K562 (cell line): ENCODE data around the gene SLC6A9. TPM values are rescaled to one million over a fixed set of nuclear protein-coding genes. Genes with fewer than 3 reads are reported as not detected.

Experiments
- ATAC-seq: fragments of 200-7000 bp; cut with Tn5 transposase; 3 replicates; pipeline ENCODE4 v1.9.1; 2020; ENCODE audit warnings: moderate library complexity
- BruUV-seq: library from RNA; stranded (reverse); fragments of 400-500 nt; replicated peaks from 2 replicates; lab custom pipeline; 2021; lab: Mats Ljungman, UMichigan
- CTCF ChIA-PET: fragments of 300-600 bp; formaldehyde crosslinking; extraction: SDS; loops from one replicate; lab custom pipeline; 2021; ENCODE audit warnings: low intra/inter-chr PET ratio; lab: Yijun Ruan, JAX
- POLR2A ChIA-PET: fragments of 300-600, 350-650 bp; sonication (Branson Sonifier 250); formaldehyde crosslinking; extraction: SDS; loops from one replicate; lab custom pipeline; 2021; ENCODE audit warnings: antibody characterized with exemption, inconsistent platforms; lab: Yijun Ruan, JAX
- DNase-seq, 4 experiments: peaks; one replicate each; pipeline versions ENCODE4 v3.0.0 to v3.0.0-alpha.2; 2011 to 2018; ENCODE audit warnings: low spot score in 3 of 4, mixed read lengths in 3 of 4; ENCODE audit errors: extremely low read depth in 1 of 4
- FAIRE-seq: peaks from 2 replicates; lab custom pipeline; 2011; peaks lifted over from hg19 to GRCh38; lab: Jason Lieb, UNC
- H2AFZ ChIP-seq: 2 replicates; pipeline ENCODE4 v1.6.0; 2011; ENCODE audit warnings: low read depth, low read length, control low read depth, inconsistent platforms
- H3K27ac ChIP-seq: fragments of 200-600 bp; 3 replicates; pipeline ENCODE4 v1.8.0; 2011; ENCODE audit warnings: low read depth, mild to moderate bottlenecking, control low read depth, inconsistent platforms, low read length, moderate library complexity, mixed read lengths; ENCODE audit errors: extremely low read depth
- H3K27me3 ChIP-seq, 2 experiments: fragments of 300-600 bp in 1 of 2; 2 replicates in 1 of 2; 3 replicates in 1 of 2; pipeline versions ENCODE4 v1.6.0 to v1.8.0; 2011; ENCODE audit warnings: inconsistent platforms in 2 of 2, low read length in 2 of 2, mild to moderate bottlenecking in 1 of 2, mixed read lengths in 1 of 2, moderate library complexity in 1 of 2; ENCODE audit not compliant: control insufficient read depth in 2 of 2, insufficient read depth in 2 of 2
- H3K36me3 ChIP-seq: fragments of 300-600 bp; 3 replicates; pipeline ENCODE4 v1.8.0; 2011; ENCODE audit warnings: mild to moderate bottlenecking, low read length, inconsistent platforms; ENCODE audit not compliant: control insufficient read depth, insufficient read depth
- H3K4me1 ChIP-seq, 2 experiments: fragments of 200-600 bp in 1 of 2; replicated peaks in 1 of 2; 2 replicates in 1 of 2; 3 replicates in 1 of 2; pipeline versions ENCODE4 v1.5.1 to v1.8.0; 2011; ENCODE audit warnings: inconsistent platforms in 2 of 2, low read length in 2 of 2, mild to moderate bottlenecking in 1 of 2, mixed read lengths in 1 of 2, moderate library complexity in 1 of 2; ENCODE audit not compliant: control insufficient read depth in 2 of 2, insufficient read depth in 2 of 2
- H3K4me2 ChIP-seq: 2 replicates; pipeline ENCODE4 v1.6.1; 2011; ENCODE audit warnings: low read length, control low read depth, inconsistent platforms, mixed read lengths; ENCODE audit not compliant: insufficient read depth
- H3K4me3 ChIP-seq: fragments of 200-600 bp; sonication (generic), shearing (Covaris generic); 2 replicates; pipeline ENCODE4 v1.5.1; 2016; ENCODE audit warnings: control low read depth, inconsistent platforms
- H3K79me2 ChIP-seq: fragments of 200-600 bp; 3 replicates; pipeline ENCODE4 v1.8.0; 2011; ENCODE audit warnings: low read length, inconsistent platforms; ENCODE audit not compliant: control insufficient read depth, insufficient read depth
- H3K9ac ChIP-seq, 2 experiments: 2 replicates each; pipeline versions ENCODE4 v1.6.0 to v1.6.1; 2011; ENCODE audit warnings: low read depth in 2 of 2, low read length in 2 of 2, control low read depth in 1 of 2, inconsistent platforms in 1 of 2, mild to moderate bottlenecking in 1 of 2, mixed read lengths in 1 of 2; ENCODE audit not compliant: insufficient read depth in 1 of 2
- H3K9me1 ChIP-seq: one replicate; pipeline ENCODE4 v1.6.0; 2011; ENCODE audit warnings: inconsistent platforms, mild to moderate bottlenecking, low read length, moderate library complexity; ENCODE audit not compliant: control insufficient read depth, insufficient read depth
- H3K9me3 ChIP-seq: replicated peaks from 2 replicates; pipeline ENCODE4 v1.5.1; 2011; ENCODE audit warnings: low read depth, low read length, inconsistent platforms; ENCODE audit not compliant: control insufficient read depth, insufficient read depth
- H4K20me1 ChIP-seq: replicated peaks from 2 replicates; pipeline ENCODE4 v1.6.1; 2011; ENCODE audit warnings: low read length, inconsistent platforms, mixed read lengths; ENCODE audit not compliant: control insufficient read depth, insufficient read depth
- BRD4 ChIP-seq: fragments of 200-600 bp; sonication (generic); IDR thresholded peaks from 2 replicates; pipeline ENCODE4 v1.6.1; 2017; ENCODE audit warnings: inconsistent platforms
- DLX4 ChIP-seq: fragments of 250-450 bp; sonication (Bioruptor Pico); IDR thresholded peaks from 2 replicates; pipeline ENCODE4 v1.6.1; 2021; ENCODE audit warnings: mild to moderate bottlenecking
- EP300 ChIP-seq: IDR thresholded peaks from 2 replicates; pipeline ENCODE4 v1.6.1; 2012; ENCODE audit warnings: low read length, improper control_type of control experiment
- HMGN3 ChIP-seq: IDR thresholded peaks from 2 replicates; pipeline ENCODE4 v1.6.1; 2011; ENCODE audit warnings: borderline replicate concordance, low read depth, mild to moderate bottlenecking, mixed read lengths, low read length; ENCODE audit not compliant: insufficient read length; ENCODE audit errors: extremely low read depth
- MAZ ChIP-seq, 2 experiments: fragments of 450-650 bp in 1 of 2; sonication (generic) in 1 of 2; formaldehyde crosslinking; IDR thresholded peaks in 1 of 2; conservative IDR thresholded peaks in 1 of 2; 2 replicates each; pipeline versions ENCODE4 v1.4.0 to v1.5.0; 2020; ENCODE audit warnings: mild to moderate bottlenecking in 1 of 2, missing genetic modification reagents in 1 of 2
- NFIX ChIP-seq: fragments of 250-450 bp; sonication (Bioruptor Pico); IDR thresholded peaks from 2 replicates; pipeline ENCODE4 v1.4.0; 2020; ENCODE audit warnings: low read depth, mild to moderate bottlenecking, moderate library complexity
- POLR2G ChIP-seq: fragments of 200-400 bp; formaldehyde crosslinking; IDR thresholded peaks from 2 replicates; pipeline ENCODE4 v1.6.1; 2017; ENCODE audit warnings: low read depth, mild to moderate bottlenecking, antibody characterized with exemption, low read length, moderate library complexity
- SIN3B ChIP-seq: fragments of 450-650 bp; IDR thresholded peaks from 2 replicates; pipeline ENCODE4 v1.6.1; 2017; ENCODE audit warnings: low read depth, mild to moderate bottlenecking, moderate library complexity
- SPI1 ChIP-seq: IDR thresholded peaks from 2 replicates; pipeline ENCODE4 v1.6.1; 2011; ENCODE audit warnings: low read depth, low read length, control low read depth, borderline replicate concordance
- TAF9B ChIP-seq: fragments of 450-650 bp; IDR thresholded peaks from 2 replicates; pipeline ENCODE4 v1.6.1; 2018; ENCODE audit warnings: mild to moderate bottlenecking; ENCODE audit not compliant: partially characterized antibody
- ZFP30 ChIP-seq: fragments of 250-450 bp; sonication (Bioruptor Pico); IDR thresholded peaks from 2 replicates; pipeline ENCODE4 v1.8.0; 2022; ENCODE audit warnings: moderate library complexity, mild to moderate bottlenecking, inconsistent platforms, borderline replicate concordance
- ZFX ChIP-seq: sonication (generic); formaldehyde crosslinking; IDR thresholded peaks from 2 replicates; pipeline ENCODE4 v1.8.0; 2022; ENCODE audit warnings: mild to moderate bottlenecking, missing genetic modification reagents, moderate library complexity
- ZNF197 ChIP-seq: fragments of 200-800 bp; sonication (Bioruptor generic); IDR thresholded peaks from 2 replicates; pipeline ENCODE4 v1.6.1; 2016; ENCODE audit warnings: low read depth, missing genetic modification characterization, missing compliant biosample characterization
- ZNF586 ChIP-seq: fragments of 450-650 bp; formaldehyde crosslinking; conservative IDR thresholded peaks from 2 replicates; pipeline ENCODE4 v1.4.0; 2020; ENCODE audit warnings: mild to moderate bottlenecking, moderate library complexity
- ZNF696 ChIP-seq: fragments of 250-450 bp; sonication (Bioruptor Pico); conservative IDR thresholded peaks from 2 replicates; pipeline ENCODE4 v1.4.0; 2020; ENCODE audit warnings: mild to moderate bottlenecking, moderate library complexity
- ZNF785 ChIP-seq: fragments of 250-450 bp; sonication (Bioruptor Pico); IDR thresholded peaks from 2 replicates; pipeline ENCODE4 v1.4.0; 2020; ENCODE audit warnings: mild to moderate bottlenecking
- WGBS: fragments of 100-300 bp; shearing (Covaris generic); methylation state at CpG from one replicate; pipeline ENCODE4 v1.1.6; 2016; ENCODE audit warnings: low coverage, mixed read lengths; ENCODE audit not compliant: insufficient coverage; ENCODE audit errors: missing lambda C conversion rate; 5-methylcytosine and 5-hydroxymethylcytosine counted together
- in situ Hi-C: fragments of 300-500 bp; cut with MboI; formaldehyde crosslinking; loops from 4 replicates; pipeline ENCODE4 v1.15.0; 2018; ENCODE audit warnings: inconsistent platforms, mixed read lengths
- intact Hi-C: fragments of 100-400 bp; cut with micrococcal nuclease; formaldehyde crosslinking; loops from 2 replicates; pipeline ENCODE4 v1.14.2; 2022
- polyA plus RNA-seq, 8 experiments: library from polyadenylated mRNA; depleted of rRNA in 4 of 8; stranded (reverse) in 5 of 8; unstranded in 3 of 8; fragments of >200 nt; fragmentation: Nextera tagmentation in 2 of 8; fragmentation: Illumina TruSeq in 1 of 8; extraction: Ambion mirVana in 2 of 8; extraction: Trizol in 1 of 8; gene quantifications; 2 replicates each; pipeline versions ENCODE4 v1.2.1 to v1.2.3, GENCODE V29; 2011 to 2014; ENCODE audit warnings: inconsistent platforms in 1 of 8, missing spikeins in 1 of 8
- total RNA-seq, 7 experiments: library from RNA; depleted of rRNA in 6 of 7; stranded (reverse); fragments of >200 nt in 6 of 7; fragmentation: Illumina TruSeq in 2 of 7; extraction: Trizol in 2 of 7; gene quantifications; 2 replicates each; pipeline versions ENCODE4 v1.2.1 to v1.2.3, GENCODE V29; 2011 to 2021; ENCODE audit warnings: low replicate concordance in 1 of 7

SLC6A9 gene
- total and polyA plus RNA-seq, 9 of the 15 experiments (the other 6 are each of a cell fraction or from before 2014, with no cell fraction given): 0.17 to 18.7 (median 2.9) TPM

DNA sequence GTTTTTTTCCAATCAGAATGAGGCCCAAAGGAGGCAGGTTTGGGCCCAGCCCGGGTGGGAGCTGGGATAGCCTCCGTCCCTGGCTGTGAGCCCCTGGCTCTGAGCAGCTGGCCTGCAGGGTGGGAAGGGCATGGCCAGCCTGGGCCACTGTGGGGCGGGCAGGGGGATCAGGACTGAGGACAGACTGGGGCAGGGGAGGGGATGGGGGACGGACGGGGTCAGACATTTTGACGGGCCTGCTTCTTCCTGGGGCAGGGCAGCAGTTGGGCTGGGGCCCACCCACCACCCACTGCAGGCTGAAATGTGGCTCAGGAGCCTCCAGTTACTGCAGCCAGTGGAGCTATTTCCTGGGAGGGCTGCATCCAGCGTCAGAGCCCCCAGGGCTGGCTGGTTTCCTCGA lies 2.5 kb upstream of the SLC6A9 start:
- 78% methylated on average over 6 of the region's 8 CpGs for WGBS
- in situ Hi-C loops (no loop called here), intact Hi-C loops (no loop called here)
- ATAC-seq (no peak), DNase-seq (no peak), FAIRE-seq (no peak)
- Histone ChIP-seq H3K27me3 (no peaks in the 10 kb centered on the region), H3K79me2 (peaks cover 21% of the 10 kb centered on the region), H3K9ac (peak overlapping the region; percentile 7 to 64; a peak in 2 of 4 replicates), H3K9me3 (no peaks in the 10 kb centered on the region), H4K20me1 (no peaks in the 10 kb centered on the region), H3K4me2 (no peak overlapping the region), H2AFZ (no peak overlapping the region), H3K27ac (no peak overlapping the region), H3K4me3 (no peak overlapping the region), H3K36me3 (no peaks in the 10 kb centered on the region), H3K9me1 (no peaks in the 10 kb centered on the region), H3K4me1 (peaks cover 67 to 83% of the 10 kb centered on the region in 2 experiments)
- ChIA-PET POLR2A (interaction anchor here (0.6 to 4.0 kb wide), 8 partner anchors 15 to 298 kb away, joined by 3 to 17 read pairs (median 4); no protein-coding TSS in a partner anchor), CTCF (no interaction called here)
- BruUV-seq: no TSS peak
- TF ChIP-seq ZFP30 (CRISPR knock-in tag): no peak
- TF ChIP-seq HMGN3: peak; percentile 29
- TF ChIP-seq POLR2G: peak; percentile 34; the same call in 1 of the 2 replicates

GRCh38 chr1:44033041-44033575 lies 1.8 kb upstream of the SLC6A9 start:
- CTCF ChIA-PET: no interaction called here
- WGBS: 70% methylated on average over 8 of the region's 8 CpGs
- TF ChIP-seq EP300 (no peak), BRD4 (no peak), ZNF696 (CRISPR knock-in tag) (no peak), DLX4 (CRISPR knock-in tag) (no peak), NFIX (no peak), ZNF785 (no peak), ZFX (CRISPR knock-in tag) (peak; percentile 25; the same call in 1 of the 2 replicates), ZNF197 (CRISPR knock-in tag) (no peak), ZNF586 (CRISPR knock-in tag) (no peak), SPI1 (peak; percentile 78), SIN3B (no peak), MAZ (CRISPR knock-in tag; conservative IDR thresholded peaks at IDR 0.05 in 1 of 2, IDR thresholded peaks at IDR 0.05 in 1 of 2) (no peak), TAF9B (no peak)

More at GRCh38 chr1:44033041-44033575, 1.8 kb upstream of the SLC6A9 start:
- FAIRE-seq: no peak
- Histone ChIP-seq H2AFZ (no peak overlapping the region), H4K20me1 (no peaks in the 10 kb centered on the region), H3K27ac (no peak overlapping the region; the same call in 2 of the 3 replicates), H3K36me3 (no peaks in the 10 kb centered on the region), H3K4me1 (peaks cover 68 to 84% of the 10 kb centered on the region in 2 experiments), H3K9ac (peak overlapping the region in 1 of 2 experiments; percentile 7; a peak in 1 of 4 replicates), H3K27me3 (no peaks in the 10 kb centered on the region), H3K9me3 (no peaks in the 10 kb centered on the region), H3K9me1 (no peaks in the 10 kb centered on the region), H3K4me3 (no peak overlapping the region), H3K79me2 (peaks cover 21% of the 10 kb centered on the region), H3K4me2 (no peak overlapping the region; the same call in 1 of the 2 replicates)
- in situ Hi-C loops (no loop called here), intact Hi-C loops (no loop called here)
- ATAC-seq: no peak
- POLR2A ChIA-PET: interaction anchor here (0.7 to 4.0 kb wide), 5 partner anchors 16 to 299 kb away, joined by 4 to 13 read pairs (median 5); no protein-coding TSS in a partner anchor
- no TSS peak for BruUV-seq
- no peak for DNase-seq
